Hepatic stellate cell (primary cell): ENCODE data around the gene GPD1.

ENCODE experiments used
- DNase-seq: peaks from one replicate; pipeline ENCODE4 v3.0.0; 2011; ENCODE audit warnings: low spot score

Gene GPD1

DNA sequence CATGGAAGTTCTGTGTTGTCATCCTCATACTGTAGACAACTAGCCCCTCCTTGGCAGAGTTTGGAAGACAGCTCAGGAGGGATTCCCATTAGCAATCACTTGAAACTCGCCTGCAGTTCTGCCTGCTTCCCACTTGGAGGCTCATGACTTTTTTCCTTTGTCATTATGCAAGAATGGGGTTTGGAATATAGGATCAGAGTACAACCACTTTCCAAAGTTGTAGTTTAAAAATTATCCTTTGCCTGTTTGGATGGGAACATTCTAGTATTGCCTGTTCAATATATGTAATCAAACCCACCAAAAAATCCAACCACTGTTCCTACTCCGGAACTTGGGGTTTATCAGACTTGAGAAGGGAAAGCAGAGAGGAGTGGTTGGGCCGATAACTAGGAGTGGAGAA is 2.1 kb upstream of the GPD1 start:
- DNase-seq: peak; percentile 63

- DNase-seq: no peak
Observed at GRCh38 chr12:50102131-50102531, 1.7 kb upstream of the GPD1 start.

DNA sequence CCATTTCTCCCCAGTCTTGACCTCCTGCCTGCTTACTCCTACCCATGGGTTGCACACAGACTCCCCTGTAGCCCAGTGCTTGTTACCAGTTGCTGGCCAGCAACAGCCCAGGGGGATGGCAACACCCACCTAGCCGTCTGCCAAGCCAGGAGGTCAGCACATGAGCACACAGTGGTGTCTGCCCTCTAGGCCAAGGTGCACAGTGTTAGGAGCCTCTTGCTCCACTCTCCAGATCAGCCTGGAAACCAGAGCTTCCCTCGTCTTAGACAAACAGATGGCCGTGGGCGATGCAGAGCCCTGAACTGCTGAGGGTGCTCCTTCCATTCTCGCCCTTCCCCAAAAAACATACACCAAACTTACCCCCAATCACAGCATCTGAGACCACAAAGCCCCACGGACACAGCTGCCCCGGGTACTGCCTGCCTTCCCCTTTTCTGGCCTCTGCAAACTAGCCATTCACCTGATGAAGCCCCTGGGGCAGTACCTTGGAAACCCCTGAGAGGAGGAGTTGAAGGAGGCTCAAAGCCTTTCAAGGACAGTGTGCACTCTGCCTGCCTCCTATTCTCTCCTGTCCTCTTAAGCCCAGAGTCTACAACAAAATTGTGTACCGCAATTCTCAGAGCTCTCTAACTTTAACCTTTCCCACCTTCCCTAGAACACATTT is 1.0 kb upstream of the GPD1 start:
- no peak for DNase-seq

DNA sequence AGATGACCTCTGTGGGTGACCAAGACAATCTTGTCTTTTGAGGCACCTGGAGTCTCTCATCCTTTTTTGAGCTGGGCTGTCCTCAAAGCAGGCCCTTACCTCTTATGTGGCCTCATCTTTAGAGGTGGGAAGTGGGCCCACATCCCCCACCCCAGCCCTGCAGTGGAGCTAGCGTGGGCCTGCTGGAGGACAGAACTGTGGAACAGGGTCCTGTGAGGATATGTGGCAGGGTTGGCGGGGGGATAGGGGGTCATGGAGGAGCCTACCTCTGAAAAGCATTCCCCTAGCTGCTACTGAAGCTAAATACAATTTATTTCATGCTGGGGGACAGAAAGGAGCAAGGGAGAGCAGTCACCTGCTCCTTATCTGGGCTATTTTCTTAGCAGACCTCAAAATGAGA is 457 bp upstream of the GPD1 start:
- DNase-seq: no peak

DNA sequence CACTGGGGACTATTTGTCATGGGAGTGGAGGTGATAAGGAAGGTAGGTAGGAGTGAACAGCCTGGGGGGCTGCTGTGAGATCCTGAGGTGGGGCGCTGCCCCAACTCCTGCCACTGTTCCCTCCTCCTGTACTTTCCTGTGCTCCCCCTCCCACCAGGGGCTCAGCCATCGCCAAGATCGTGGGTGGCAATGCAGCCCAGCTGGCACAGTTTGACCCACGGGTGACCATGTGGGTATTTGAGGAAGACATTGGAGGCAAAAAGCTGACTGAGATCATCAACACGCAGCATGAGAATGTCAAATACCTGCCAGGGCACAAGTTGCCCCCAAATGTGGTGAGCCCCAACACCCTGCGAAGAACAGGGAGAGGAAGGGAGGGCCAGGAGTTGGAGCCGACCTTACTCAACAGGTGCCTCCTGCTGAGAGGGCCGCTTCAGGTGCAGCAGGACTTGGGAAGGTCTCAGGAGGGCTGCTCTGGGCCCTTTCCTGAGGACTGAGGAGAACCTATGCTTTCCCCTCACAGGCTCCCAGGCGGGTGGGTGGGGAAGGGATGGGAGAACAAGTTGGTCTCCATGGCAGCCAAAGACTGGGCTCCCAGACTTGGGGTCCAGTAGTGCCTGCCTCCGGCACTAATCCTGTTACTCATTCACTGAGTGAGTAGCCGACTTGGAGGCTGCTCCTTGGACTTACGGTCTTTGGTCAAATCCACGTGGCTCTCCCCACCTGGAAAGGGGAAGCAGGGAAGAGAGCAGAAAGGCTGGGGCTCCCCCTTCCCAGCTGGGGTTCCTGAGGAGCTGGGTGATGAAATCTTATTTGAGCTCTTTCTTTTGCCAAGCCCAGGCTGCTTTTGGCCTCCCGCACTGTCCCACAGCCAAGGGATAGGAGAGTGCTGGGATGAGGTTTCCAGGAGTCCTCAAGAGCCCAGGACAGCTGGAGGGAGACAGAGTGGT is 884 bp downstream of the GPD1 start:
- no peak for DNase-seq

- no peak for DNase-seq
Observed at GRCh38 chr12:50105913-50106450, 2.2 kb downstream of the GPD1 start.

- no peak for DNase-seq
Observed at GRCh38 chr12:50106907-50107306, 3.1 kb downstream of the GPD1 start.

GRCh38 chr12:50107416-50108268 is 3.8 kb downstream of the GPD1 start:
- no peak for DNase-seq

- no peak for DNase-seq
Observed at GRCh38 chr12:50109319-50109718, 5.5 kb downstream of the GPD1 start.

- peak; percentile 34 for DNase-seq
Observed at GRCh38 chr12:50110127-50110761, 6.4 kb downstream of the GPD1 start.

DNA sequence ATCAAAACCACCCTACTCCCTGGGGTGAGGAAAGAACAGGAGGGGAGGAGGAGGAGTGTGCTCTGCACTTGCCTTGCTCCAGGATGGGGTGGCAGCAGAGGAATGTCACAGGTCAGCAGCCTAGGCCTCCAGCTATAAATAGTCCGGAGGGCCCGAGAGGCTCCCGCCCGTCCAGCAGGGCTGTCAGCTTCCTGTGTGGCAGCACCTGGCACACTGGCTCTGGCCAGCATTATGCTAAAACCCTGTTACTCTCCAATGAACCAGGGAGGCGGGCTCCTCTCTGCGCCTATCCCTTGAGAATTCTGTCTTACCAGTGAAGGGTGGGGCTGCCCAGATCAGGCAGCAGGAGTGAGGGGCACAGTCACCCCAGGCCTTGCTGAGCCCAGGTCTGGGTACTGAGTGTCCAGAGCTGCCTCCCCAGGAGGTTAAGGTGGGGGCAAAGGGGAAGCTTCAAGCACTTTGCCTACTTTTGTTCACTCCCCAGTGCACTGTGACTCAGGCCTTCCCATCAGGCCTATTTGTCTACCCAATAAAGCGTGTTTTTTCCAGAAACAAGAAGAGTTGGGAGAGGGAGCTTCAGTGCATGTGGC is 7.0 kb downstream of the GPD1 start:
- DNase-seq: peak; percentile 62

DNA sequence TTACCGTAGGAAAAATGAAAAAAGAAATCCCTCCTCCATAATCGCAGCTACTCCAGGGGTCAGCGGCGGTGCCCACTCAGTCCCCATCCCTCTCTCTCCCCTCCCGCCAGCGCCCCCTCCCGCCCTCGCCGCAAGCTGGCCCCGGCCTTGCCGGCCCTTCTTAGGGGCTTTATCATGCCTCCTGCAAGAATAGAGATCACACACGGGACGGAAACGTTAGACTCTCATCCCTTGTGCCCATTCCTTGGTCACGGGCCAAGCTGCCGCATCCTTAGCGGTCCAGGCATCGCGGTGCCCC is 7.5 kb downstream of the GPD1 start:
- DNase-seq: no peak

DNA sequence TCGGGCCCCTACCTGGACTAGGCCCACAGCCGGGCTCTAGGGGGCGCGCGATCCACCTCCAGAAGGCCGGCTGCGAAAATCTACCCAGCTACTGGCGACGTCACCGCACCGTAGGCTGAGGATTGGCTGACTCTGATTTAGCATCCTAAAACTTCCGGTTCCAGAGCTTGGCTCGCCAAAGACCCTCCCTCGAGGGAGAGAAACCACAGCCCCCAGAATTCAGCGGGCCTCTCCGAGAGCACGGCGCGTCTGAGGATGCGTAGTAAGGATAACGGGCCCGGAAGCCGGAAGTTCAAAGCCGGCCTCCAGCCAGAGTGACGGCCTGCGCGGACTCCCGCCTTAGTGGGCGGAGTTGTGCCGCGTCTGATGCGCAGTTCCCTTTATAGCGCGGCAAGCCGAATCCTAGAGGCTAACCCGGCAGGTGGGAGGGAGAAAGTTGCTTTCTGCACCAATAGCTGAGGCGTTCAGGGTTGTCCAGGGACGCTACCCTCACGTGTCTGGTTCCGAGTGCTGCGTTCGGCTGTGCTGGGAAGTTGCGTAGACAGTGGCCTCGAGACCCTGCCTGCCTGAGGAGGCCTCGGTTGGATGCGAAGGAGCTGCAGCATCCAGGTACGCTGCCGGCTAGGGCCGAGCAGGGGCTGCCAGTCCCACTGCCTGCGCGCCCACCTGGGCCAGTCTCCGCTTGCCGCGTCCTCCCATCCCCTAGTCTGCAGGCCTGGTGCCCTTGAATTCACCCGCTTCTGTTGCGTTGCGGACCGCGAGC is 8.1 kb downstream of the GPD1 start, which contains the start of gene COX14:
Gene COX14, plus strand, starts transcription at position 544 of the 763 bp plus-strand sequence. CDS start 7,808 bp downstream, outside the sequence.
- peak; percentile 99 for DNase-seq

DNA sequence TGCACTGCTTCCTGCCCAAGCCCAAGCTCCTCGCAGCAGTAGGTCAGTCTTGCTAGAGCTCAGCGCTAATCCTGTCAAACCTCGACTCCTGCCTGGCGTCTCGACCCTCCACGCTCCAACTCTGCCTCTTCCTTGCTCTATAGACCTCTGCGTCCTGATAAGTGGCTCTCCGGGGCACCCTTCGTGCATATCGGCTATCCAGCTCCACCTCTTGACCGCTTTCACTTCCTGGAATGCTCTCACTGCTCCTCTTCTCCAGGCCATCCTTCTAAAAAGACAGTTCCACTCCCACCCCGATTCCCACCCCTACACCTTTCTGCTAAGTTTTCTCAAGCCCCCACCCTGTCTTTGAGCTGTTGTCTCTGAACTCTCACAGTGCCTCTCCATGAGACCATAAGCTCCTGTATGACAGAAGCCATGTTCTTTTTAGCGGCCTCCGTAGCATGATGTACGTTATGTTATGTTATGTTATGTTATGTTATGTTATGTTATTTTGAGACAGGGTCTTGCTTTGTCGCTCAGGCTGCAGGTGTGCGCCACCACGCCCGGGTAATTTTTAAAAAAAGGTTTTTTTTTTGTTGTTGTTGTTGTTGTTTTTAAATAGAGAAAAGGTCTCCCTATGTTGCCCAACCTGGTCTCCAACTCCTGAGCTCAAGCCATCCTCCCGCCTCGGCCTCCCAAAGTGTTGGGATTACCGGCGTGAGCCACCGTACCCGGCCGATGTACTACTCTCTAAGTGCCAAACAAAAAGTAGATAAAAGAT is 8.8 kb downstream of the GPD1 start:
- DNase-seq: peak; percentile 61

DNA sequence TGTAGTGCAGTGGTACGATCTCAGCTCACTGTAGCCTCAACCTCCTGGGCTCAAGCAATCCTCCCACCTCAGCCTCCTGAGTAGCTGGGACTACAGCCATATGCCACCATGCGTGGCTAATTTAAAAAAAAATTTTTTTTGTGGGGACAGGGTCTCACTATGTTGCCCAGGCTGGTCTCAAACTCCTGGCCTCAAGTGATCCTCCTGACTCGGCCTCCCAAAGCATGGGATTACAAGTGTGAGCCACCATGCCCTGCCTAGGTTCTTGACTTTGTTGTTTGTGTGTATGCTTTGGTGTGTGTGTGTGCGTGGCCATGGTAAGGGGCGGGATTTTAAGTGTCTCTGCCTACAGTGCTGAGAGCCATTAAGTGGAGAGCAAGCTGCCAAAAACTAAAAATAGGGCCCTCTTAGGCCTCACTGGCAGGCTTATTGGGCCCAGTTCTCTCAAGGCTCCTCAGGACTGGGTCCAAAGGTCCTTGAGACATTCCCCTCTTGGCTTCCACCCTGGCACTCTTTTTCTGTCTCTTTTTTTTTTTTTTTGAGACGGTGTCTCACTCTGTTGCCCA is 13.3 kb downstream of the GPD1 start:
- DNase-seq: no peak

- DNase-seq: no peak
Observed at GRCh38 chr12:50119387-50119786, 15.6 kb downstream of the GPD1 start.

DNA sequence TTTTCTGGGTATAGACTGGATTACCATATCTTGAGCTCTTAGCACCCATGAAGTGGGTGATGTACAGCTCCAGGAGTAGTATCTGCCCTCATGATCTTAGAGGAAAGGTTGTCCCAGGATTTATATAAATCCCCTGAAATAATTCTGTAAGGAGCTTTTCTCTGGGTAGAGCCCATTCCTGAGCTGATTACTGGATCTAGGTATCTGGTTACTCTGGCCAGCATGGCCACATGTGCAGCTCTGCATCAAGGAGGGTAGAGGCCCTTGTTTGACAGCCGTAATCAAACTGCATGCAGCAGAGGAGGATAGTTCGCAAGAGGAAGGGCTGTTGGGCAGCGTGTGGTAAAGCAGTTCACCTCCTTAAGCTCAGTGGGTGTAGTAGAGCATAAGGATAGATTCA is 16.7 kb downstream of the GPD1 start:
- no peak for DNase-seq

GRCh38 chr12:50120953-50121352 is 17.1 kb downstream of the GPD1 start:
- no peak for DNase-seq

DNA sequence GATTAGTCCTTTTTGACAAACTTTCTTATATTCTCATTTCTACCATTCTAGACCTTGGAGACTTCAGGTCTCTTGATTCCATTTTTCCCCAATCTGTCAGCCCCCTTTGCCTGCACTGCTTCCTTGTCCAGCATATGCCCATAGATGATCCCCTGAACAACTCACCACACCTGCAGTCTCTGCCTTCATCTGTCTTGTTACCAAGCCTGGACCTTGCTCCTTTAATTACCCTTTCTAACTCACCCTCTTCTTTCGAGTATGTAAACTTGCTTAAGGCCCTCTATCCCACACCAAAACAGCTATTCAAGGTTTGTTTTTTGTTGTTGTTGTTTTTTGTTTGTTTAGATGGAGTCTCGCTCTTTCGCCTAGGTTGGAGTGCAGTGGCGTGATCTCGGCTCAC is 17.8 kb downstream of the GPD1 start:
- no peak for DNase-seq

- no peak for DNase-seq
Observed at GRCh38 chr12:50123203-50123602, 19.4 kb downstream of the GPD1 start.
